Effector CD8-positive, alpha-beta T cell (primary cell): ENCODE measurements around the gene CRACDL.

Source experiments
- DNase-seq: peaks from one replicate; lab custom pipeline; 2025; lab: John Stamatoyannopoulos, UW

The CRACDL gene

GRCh38 chr2:98859323-98859722 is 76.7 kb downstream of the CRACDL start:
- no peak for DNase-seq

GRCh38 chr2:98857001-98857400 is 79.0 kb downstream of the CRACDL start:
- no peak for DNase-seq

GRCh38 chr2:98854682-98855081 is 81.3 kb downstream of the CRACDL start:
- DNase-seq, result no peak

GRCh38 chr2:98852932-98853331 is 83.1 kb downstream of the CRACDL start:
- no peak for DNase-seq

- DNase-seq, result no peak
Observed at GRCh38 chr2:98850074-98850473, 86.0 kb downstream of the CRACDL start.

- DNase-seq, result no peak
Observed at GRCh38 chr2:98849113-98849512, 86.9 kb downstream of the CRACDL start.

GRCh38 chr2:98847853-98848252 is 88.2 kb downstream of the CRACDL start:
- DNase-seq, result no peak

- no peak for DNase-seq
Observed at GRCh38 chr2:98846041-98846440, 90.0 kb downstream of the CRACDL start.

- no peak for DNase-seq
Observed at GRCh38 chr2:98842136-98842535, 93.9 kb downstream of the CRACDL start.

GRCh38 chr2:98839292-98839691 is 96.7 kb downstream of the CRACDL start:
- no peak for DNase-seq

GRCh38 chr2:98835831-98836385 is 100.1 kb downstream of the CRACDL start:
- DNase-seq, result peak; percentile 14

GRCh38 chr2:98833917-98834263 is 102.1 kb downstream of the CRACDL start:
- no peak for DNase-seq

GRCh38 chr2:98833172-98833916 is 102.7 kb downstream of the CRACDL start:
- no peak for DNase-seq

GRCh38 chr2:98832172-98832571 is 103.9 kb downstream of the CRACDL start:
- no peak for DNase-seq

- DNase-seq, result no peak
Observed at GRCh38 chr2:98830571-98831145, 105.4 kb downstream of the CRACDL start.

GRCh38 chr2:98829581-98830270 is 106.3 kb downstream of the CRACDL start:
- DNase-seq, result no peak

- no peak for DNase-seq
Observed at GRCh38 chr2:98828793-98829371, 107.1 kb downstream of the CRACDL start.

- no peak for DNase-seq
Observed at GRCh38 chr2:98828369-98828744, 107.7 kb downstream of the CRACDL start.

- no peak for DNase-seq
Observed at GRCh38 chr2:98827625-98828368, 108.2 kb downstream of the CRACDL start.

- no peak for DNase-seq
Observed at GRCh38 chr2:98826856-98827255, 109.2 kb downstream of the CRACDL start.

- DNase-seq, result no peak
Observed at GRCh38 chr2:98825858-98826257, 110.2 kb downstream of the CRACDL start.

GRCh38 chr2:98825404-98825803 is 110.6 kb downstream of the CRACDL start:
- DNase-seq, result no peak
